Gastrocnemius medialis (tissue), 4 donors: ENCODE results near the gene SERPINB12.

Experiments
- POLR2A ChIP-seq, 2 donors: fragments of 450-650 bp; IDR thresholded peaks; one replicate each; pipeline ENCODE4 v1.6.1; 2017; ENCODE audit warnings: antibody characterized with exemption in 2 of 2, mild to moderate bottlenecking in 2 of 2, moderate library complexity in 2 of 2
- TF ChIP-seq, protein P1 (sequence below), 5 experiments: fragments of 450-650 bp in 3 of 5; fragments of 200-600 bp in 2 of 5; sonication (generic) in 2 of 5; IDR thresholded peaks in 4 of 5; conservative IDR thresholded peaks in 1 of 5; 1 replicate in 4 of 5; 2 replicates in 1 of 5; pipeline ENCODE4 v1.5.1; 2016 to 2019; ENCODE audit warnings: antibody characterized with exemption in 5 of 5, mild to moderate bottlenecking in 3 of 5, moderate library complexity in 3 of 5

DNA sequence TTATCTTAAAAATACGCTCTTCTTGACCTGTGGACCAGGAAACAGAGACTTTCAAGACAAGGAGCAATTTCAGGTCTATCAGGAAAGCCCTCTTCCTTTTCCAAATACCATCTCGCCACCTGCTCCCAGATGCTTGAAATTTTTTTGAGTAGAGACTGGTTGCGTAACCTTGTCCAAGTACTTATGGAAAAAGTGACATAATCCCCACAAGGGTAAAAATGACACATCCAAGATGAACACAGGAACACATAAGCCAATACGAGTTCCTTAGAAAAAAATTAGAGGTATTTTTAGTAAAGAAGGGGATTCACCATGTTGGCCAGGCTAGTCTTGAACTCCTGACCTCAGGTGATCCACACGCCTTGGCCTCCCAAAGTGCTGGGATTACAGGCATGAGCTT lies 46.7 kb downstream of the SERPINB12 start:
- TF ChIP-seq, protein P1, sequence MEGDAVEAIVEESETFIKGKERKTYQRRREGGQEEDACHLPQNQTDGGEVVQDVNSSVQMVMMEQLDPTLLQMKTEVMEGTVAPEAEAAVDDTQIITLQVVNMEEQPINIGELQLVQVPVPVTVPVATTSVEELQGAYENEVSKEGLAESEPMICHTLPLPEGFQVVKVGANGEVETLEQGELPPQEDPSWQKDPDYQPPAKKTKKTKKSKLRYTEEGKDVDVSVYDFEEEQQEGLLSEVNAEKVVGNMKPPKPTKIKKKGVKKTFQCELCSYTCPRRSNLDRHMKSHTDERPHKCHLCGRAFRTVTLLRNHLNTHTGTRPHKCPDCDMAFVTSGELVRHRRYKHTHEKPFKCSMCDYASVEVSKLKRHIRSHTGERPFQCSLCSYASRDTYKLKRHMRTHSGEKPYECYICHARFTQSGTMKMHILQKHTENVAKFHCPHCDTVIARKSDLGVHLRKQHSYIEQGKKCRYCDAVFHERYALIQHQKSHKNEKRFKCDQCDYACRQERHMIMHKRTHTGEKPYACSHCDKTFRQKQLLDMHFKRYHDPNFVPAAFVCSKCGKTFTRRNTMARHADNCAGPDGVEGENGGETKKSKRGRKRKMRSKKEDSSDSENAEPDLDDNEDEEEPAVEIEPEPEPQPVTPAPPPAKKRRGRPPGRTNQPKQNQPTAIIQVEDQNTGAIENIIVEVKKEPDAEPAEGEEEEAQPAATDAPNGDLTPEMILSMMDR (IDR thresholded peaks at IDR 0.05 in 4 of 5, conservative IDR thresholded peaks at IDR 0.05 in 1 of 5) = no peak
- no peak for TF ChIP-seq POLR2A (IDR thresholded peaks at IDR 0.05)
